Osteocyte (in vitro differentiated cells): ENCODE data around the gene IGLL1. TPM values are rescaled to one million over a fixed set of nuclear protein-coding genes. Genes with fewer than 3 reads are reported as not detected.
"Not testable (repeated sequence)": the region's sequence is repeated elsewhere in the genome, so short reads cannot be mapped to it uniquely, and the experiment has no call there.

Experiments
- DNase-seq: peaks from one replicate; pipeline ENCODE4 v3.0.0; 2021; ENCODE audit warnings: mixed read lengths; ENCODE audit not compliant: unreplicated experiment; ENCODE audit errors: extremely low spot score
- H3K27ac Mint-ChIP-seq: one replicate; pipeline ENCODE4 v1.8.0; 2021; ENCODE audit warnings: mild to moderate bottlenecking, mixed read lengths; ENCODE audit not compliant: unreplicated experiment
- H3K27me3 Mint-ChIP-seq: one replicate; pipeline ENCODE4 v1.8.0; 2021; ENCODE audit warnings: mixed read lengths; ENCODE audit not compliant: unreplicated experiment
- H3K36me3 Mint-ChIP-seq: one replicate; pipeline ENCODE4 v1.8.0; 2021; ENCODE audit warnings: mixed read lengths; ENCODE audit not compliant: unreplicated experiment
- H3K4me1 Mint-ChIP-seq: one replicate; pipeline ENCODE4 v1.8.0; 2021; ENCODE audit warnings: mixed read lengths; ENCODE audit not compliant: unreplicated experiment
- H3K4me3 Mint-ChIP-seq: one replicate; pipeline ENCODE4 v1.8.0; 2021; ENCODE audit warnings: mild to moderate bottlenecking, moderate library complexity, mixed read lengths; ENCODE audit not compliant: unreplicated experiment
- H3K9me3 Mint-ChIP-seq: one replicate; pipeline ENCODE4 v1.8.0; 2021; ENCODE audit warnings: mixed read lengths; ENCODE audit not compliant: unreplicated experiment
- total RNA-seq: library from RNA; stranded (reverse); gene quantifications from 2 replicates; pipeline ENCODE4 v1.2.1, GENCODE V29; 2021
- TF ChIP-seq, protein P1 (sequence below): fragments of 200-600 bp; sonication (generic); IDR thresholded peaks from 2 replicates; pipeline ENCODE4 v1.5.0; 2021; ENCODE audit warnings: antibody characterized with exemption, mild to moderate bottlenecking, moderate library complexity

The IGLL1 gene
- total RNA-seq, 1 donor from 2014 or later: not detected

DNA sequence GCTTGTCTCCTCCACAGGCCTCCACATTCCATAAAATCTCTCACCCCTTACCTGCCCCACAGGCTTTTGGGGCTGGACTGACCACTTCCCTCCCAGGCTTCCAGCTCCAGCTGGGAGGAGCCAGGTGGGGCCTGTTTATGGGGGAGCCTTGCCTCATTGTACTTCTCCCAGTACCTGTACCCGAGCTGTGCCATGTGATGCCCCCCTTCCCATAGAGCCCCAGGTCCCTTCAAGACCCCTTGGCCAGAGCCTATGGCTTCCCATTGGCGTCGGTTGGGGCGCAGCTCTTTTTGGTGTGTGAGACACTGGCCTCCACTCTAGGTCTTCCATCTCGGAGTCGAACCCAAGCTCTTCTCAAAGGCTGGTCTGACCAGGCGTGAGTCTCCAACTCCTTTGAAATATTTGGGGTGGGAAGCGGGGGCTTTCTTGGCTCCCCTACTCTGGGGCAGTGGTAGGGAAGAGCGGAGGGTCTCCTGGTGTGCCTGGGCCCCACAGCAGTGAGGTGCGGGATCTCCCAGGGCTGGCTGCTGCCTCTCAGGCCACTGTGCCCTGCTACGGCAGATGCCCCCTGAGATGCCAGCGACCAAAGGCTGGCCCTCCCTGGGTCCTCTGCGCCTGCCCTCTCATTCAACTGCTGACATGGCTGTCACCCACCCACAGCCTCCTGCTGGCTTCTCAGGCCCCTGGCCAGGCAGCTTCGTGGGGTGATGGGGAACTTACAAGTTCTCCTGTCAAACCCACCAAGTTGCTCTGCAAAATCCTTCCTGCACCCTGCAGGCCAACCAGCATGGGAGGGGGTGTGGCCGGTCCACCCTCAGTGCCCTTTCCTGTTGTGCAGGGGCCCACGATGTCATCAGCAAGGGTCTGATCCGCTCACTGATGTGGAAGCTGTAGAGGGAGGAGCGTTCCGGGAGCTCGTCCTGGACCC is 26.4 kb upstream of the IGLL1 start:
- DNase-seq: no peak
- peaks cover 8% of the 10 kb centered on the region for H3K27me3 Mint-ChIP-seq
- H3K9me3 Mint-ChIP-seq: no peaks in the 10 kb centered on the region
- H3K36me3 Mint-ChIP-seq: no peaks in the 10 kb centered on the region
- TF ChIP-seq, protein P1, sequence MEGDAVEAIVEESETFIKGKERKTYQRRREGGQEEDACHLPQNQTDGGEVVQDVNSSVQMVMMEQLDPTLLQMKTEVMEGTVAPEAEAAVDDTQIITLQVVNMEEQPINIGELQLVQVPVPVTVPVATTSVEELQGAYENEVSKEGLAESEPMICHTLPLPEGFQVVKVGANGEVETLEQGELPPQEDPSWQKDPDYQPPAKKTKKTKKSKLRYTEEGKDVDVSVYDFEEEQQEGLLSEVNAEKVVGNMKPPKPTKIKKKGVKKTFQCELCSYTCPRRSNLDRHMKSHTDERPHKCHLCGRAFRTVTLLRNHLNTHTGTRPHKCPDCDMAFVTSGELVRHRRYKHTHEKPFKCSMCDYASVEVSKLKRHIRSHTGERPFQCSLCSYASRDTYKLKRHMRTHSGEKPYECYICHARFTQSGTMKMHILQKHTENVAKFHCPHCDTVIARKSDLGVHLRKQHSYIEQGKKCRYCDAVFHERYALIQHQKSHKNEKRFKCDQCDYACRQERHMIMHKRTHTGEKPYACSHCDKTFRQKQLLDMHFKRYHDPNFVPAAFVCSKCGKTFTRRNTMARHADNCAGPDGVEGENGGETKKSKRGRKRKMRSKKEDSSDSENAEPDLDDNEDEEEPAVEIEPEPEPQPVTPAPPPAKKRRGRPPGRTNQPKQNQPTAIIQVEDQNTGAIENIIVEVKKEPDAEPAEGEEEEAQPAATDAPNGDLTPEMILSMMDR: no peak
- no peaks in the 10 kb centered on the region for H3K4me1 Mint-ChIP-seq
- H3K27ac Mint-ChIP-seq: no peak overlapping the region
- H3K4me3 Mint-ChIP-seq: no peak overlapping the region

DNA sequence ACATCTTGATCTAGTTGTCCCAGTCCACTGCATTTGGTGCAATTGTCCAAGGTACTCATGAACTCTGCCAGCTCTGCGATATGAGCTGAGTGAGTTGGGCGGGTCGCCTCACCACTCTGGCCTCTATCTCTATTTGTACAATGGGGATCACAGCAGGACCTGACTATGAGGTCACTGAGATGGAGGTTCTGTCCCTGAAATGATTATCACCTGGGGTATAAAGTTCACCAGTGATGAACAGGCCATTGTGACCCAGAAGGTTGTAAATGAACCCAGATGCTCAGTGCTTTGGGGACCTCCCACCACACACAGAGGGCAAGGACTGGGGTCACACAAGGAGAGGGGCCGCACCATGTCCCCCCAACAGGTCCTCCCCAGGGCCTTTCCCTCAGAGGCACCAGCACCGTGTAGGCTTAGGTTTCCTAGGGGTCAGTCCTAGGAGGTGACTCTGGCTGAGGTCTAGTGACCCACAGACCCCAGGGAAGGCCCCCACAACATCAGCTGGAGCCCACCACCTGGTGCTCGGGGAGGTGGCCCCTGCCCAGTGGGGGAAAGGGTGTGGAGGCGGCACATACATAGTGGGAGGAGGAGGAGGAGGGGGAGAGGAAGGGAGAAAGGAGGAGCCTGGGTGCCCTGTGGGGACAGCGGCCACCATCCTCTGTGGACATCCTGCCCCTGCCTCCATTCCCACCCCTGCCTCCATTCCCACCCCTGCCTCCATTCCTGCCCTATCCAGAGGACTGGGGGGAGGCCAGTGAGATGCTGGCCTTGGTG is 25.0 kb upstream of the IGLL1 start:
- no peaks in the 10 kb centered on the region for H3K36me3 Mint-ChIP-seq
- no peaks in the 10 kb centered on the region for H3K9me3 Mint-ChIP-seq
- H3K4me3 Mint-ChIP-seq: no peak overlapping the region
- DNase-seq: no peak
- peaks cover 8% of the 10 kb centered on the region for H3K27me3 Mint-ChIP-seq
- peaks cover 2% of the 10 kb centered on the region for H3K4me1 Mint-ChIP-seq
- no peak overlapping the region for H3K27ac Mint-ChIP-seq
- TF ChIP-seq, protein P1: no peak

DNA sequence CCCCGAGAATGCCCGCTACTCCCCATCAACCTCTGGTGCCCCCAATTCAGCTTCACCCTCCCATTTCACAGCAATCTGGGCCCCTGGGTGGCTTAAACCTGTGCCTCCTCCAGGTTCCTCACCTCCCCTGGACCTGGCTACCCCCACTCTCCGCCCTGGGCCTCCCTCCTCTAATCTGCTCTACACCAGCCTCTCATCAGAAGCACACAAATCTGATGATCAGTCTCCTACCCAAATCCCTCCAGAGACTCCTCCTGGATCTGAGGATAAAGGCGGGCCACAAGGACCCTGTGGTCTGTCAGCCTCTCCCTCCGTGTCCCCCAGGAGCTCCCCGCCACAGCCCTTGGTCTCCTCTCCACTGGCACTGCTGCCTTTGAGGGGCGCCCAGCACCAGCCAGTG is 23.2 kb upstream of the IGLL1 start:
- no peak overlapping the region for H3K4me3 Mint-ChIP-seq
- no peaks in the 10 kb centered on the region for H3K36me3 Mint-ChIP-seq
- H3K9me3 Mint-ChIP-seq: no peaks in the 10 kb centered on the region
- TF ChIP-seq, protein P1: no peak
- peaks cover 2% of the 10 kb centered on the region for H3K4me1 Mint-ChIP-seq
- no peak overlapping the region for H3K27ac Mint-ChIP-seq
- no peak for DNase-seq
- peaks cover 8% of the 10 kb centered on the region for H3K27me3 Mint-ChIP-seq

DNA sequence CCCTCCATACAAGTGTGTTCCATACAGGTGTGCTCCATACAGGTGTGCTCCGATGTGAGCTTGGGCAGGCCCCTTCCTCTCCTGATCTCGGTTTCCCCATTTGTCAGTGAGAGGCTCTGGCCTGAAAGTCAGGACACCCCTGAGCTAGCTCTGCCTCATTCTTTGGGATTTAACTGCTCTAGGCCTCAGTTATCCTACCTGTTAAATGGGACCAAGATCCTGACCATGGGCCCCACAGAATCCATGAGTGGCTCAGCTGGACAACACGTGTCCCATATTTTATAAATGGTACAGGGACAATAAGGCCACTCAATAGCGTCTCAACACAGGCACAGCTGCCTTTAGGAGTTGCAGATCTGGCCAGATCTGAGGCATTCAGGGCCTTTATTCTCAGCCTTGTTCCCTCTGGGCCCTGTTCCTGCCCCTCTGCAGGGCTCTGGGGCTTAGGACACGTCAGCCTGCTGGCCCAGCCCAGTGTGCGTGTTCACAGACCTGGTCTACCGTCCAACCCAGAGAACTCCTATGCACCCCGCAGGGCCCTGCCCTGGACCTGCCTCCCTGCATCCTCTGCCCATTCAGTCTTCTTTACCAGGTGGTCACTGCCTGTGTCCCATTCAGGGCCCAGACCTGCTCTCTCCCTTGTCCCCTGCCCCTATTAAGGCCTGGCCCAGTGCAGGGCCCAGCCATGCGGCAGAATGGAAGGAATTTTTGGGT is 18.9 kb upstream of the IGLL1 start:
- Mint-ChIP-seq H3K9me3 (no peaks in the 10 kb centered on the region), H3K27ac (no peak overlapping the region), H3K4me1 (peaks cover 2% of the 10 kb centered on the region), H3K27me3 (peaks cover 21% of the 10 kb centered on the region), H3K36me3 (no peaks in the 10 kb centered on the region), H3K4me3 (no peak overlapping the region)
- TF ChIP-seq, protein P1: no peak
- DNase-seq: no peak

DNA sequence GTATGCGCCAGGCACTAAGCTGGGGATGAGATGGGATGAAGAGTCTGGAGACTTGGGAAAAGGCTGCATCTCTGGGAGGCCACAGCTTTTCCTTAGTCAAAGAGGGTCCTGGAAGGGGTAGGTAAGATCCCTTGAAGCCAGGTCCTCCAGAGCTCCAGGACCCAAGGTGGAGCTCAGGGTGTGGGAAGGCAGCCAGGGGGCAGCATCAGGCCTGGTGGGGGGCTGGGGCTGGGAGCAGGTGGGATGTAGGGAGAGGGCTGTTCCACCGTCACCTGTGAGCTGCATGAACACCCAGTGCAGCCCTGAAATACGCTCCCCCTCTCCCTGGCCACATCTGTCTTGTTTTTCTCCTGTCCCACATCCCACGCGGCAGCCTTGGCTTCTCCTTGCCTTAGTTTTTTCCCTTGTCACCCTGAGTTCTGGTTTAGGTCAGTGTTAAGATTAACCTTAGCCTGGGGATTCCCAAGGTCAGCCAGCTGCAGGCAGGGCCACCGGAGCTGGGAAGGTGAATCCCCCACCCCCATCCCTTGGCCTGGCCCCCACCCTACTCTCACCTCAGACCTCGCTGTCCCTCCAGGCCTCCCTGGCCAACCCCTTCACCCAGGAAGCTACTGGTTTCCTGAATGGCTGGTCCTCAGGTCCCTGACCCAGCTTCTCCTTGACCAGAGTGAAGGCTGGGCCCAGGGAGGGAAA is 17.6 kb upstream of the IGLL1 start:
- not testable (repeated sequence) for H3K27ac Mint-ChIP-seq, H3K9me3 Mint-ChIP-seq, H3K36me3 Mint-ChIP-seq, H3K4me3 Mint-ChIP-seq, DNase-seq, H3K4me1 Mint-ChIP-seq
- H3K27me3 Mint-ChIP-seq: peaks cover 15% of the 10 kb centered on the region

DNA sequence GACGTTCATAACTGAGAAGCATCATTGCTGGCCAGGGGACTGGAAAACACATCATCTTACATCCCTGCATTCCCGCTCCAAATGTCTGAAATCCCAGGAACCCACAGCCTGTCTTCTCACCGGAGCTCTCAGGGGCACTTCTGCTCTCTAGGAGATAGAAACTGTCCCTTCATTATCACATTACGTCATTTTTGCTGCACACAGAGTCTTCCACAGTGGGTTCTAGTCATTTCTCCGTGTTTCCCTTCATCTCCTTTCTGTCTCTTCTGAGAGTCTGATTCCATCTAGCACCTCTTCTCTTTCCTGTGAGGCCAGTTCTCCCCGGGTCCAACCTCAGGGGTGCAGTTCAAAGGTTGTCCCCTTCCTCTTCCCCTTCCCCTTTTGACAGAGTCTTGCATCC is 15.8 kb upstream of the IGLL1 start:
- not testable (repeated sequence) for H3K4me3 Mint-ChIP-seq, H3K4me1 Mint-ChIP-seq, H3K36me3 Mint-ChIP-seq, H3K9me3 Mint-ChIP-seq, H3K27ac Mint-ChIP-seq, DNase-seq
- peaks cover 21% of the 10 kb centered on the region for H3K27me3 Mint-ChIP-seq
